ENCODE measurements around the gene ODF2L.
"Not testable (repeated sequence)": the region's sequence is repeated elsewhere in the genome, so short reads cannot be mapped to it uniquely, and the experiment has no call there.

The ODF2L gene

GRCh38 chr1:86375688-86376087, 20.4 kb downstream of the ODF2L start:
- ATAC-seq (replicated peaks) (no peak), DNase-seq (no peak)
- Mint-ChIP-seq H3K27ac (no peak overlapping the region), H3K4me3 (no peak overlapping the region), H3K9me3 (peaks cover 12 to 14% of the 10 kb centered on the region in 2 donors), H3K27me3 (no peaks in the 10 kb centered on the region), H3K36me3 (peaks cover 34 to 54% of the 10 kb centered on the region in 2 donors), H3K4me1 (no peaks in the 10 kb centered on the region)

GRCh38 chr1:86370601-86371022, 25.5 kb downstream of the ODF2L start:
- Mint-ChIP-seq H3K27ac (no peak overlapping the region), H3K4me1 (peaks cover 2 to 8% of the 10 kb centered on the region in 2 donors), H3K27me3 (no peaks in the 10 kb centered on the region), H3K4me3 (no peak overlapping the region), H3K36me3 (peaks cover 8 to 27% of the 10 kb centered on the region in 2 donors), H3K9me3 (no peaks in the 10 kb centered on the region)
- no peak for DNase-seq
- ATAC-seq (replicated peaks) = no peak

GRCh38 chr1:86365896-86366295, 30.2 kb downstream of the ODF2L start:
- peaks cover 11 to 13% of the 10 kb centered on the region in 2 donors for H3K36me3 Mint-ChIP-seq
- H3K27me3 Mint-ChIP-seq = no peaks in the 10 kb centered on the region
- H3K27ac Mint-ChIP-seq = no peak overlapping the region
- ATAC-seq (replicated peaks) (no peak), DNase-seq (no peak)
- peaks cover 2 to 8% of the 10 kb centered on the region in 2 donors for H3K4me1 Mint-ChIP-seq
- no peaks in the 10 kb centered on the region for H3K9me3 Mint-ChIP-seq
- H3K4me3 Mint-ChIP-seq = no peak overlapping the region

- Mint-ChIP-seq H3K27me3 (no peaks in the 10 kb centered on the region), H3K36me3 (peaks cover 13 to 20% of the 10 kb centered on the region in 2 donors), H3K4me3 (no peak overlapping the region), H3K9me3 (no peaks in the 10 kb centered on the region), H3K4me1 (peaks cover 2 to 8% of the 10 kb centered on the region in 2 donors), H3K27ac (no peak overlapping the region)
- DNase-seq = no peak
- no peak for ATAC-seq (replicated peaks)
These were observed 33.3 kb downstream of the ODF2L start for GRCh38 chr1:86362807-86363206.

GRCh38 chr1:86357796-86358195, 38.3 kb downstream of the ODF2L start:
- no peak overlapping the region for H3K27ac Mint-ChIP-seq
- H3K27me3 Mint-ChIP-seq = no peaks in the 10 kb centered on the region
- ATAC-seq (replicated peaks) (no peak), DNase-seq (no peak)
- H3K36me3 Mint-ChIP-seq = peaks cover 16 to 31% of the 10 kb centered on the region in 2 donors
- no peaks in the 10 kb centered on the region for H3K9me3 Mint-ChIP-seq
- no peak overlapping the region for H3K4me3 Mint-ChIP-seq
- no peaks in the 10 kb centered on the region for H3K4me1 Mint-ChIP-seq

GRCh38 chr1:86356247-86356646, 39.9 kb downstream of the ODF2L start:
- ATAC-seq (replicated peaks) (no peak), DNase-seq (no peak)
- peaks cover 18 to 33% of the 10 kb centered on the region in 2 donors for H3K36me3 Mint-ChIP-seq
- no peak overlapping the region for H3K4me3 Mint-ChIP-seq
- H3K27ac Mint-ChIP-seq = no peak overlapping the region
- no peaks in the 10 kb centered on the region for H3K4me1 Mint-ChIP-seq
- H3K27me3 Mint-ChIP-seq = no peaks in the 10 kb centered on the region
- H3K9me3 Mint-ChIP-seq = peaks cover 0 to 2% of the 10 kb centered on the region in 2 donors

- no peak overlapping the region for H3K4me3 Mint-ChIP-seq
- ATAC-seq (replicated peaks) (no peak), DNase-seq (no peak)
- H3K9me3 Mint-ChIP-seq = peaks cover 3 to 8% of the 10 kb centered on the region in 2 donors
- H3K27ac Mint-ChIP-seq = no peak overlapping the region
- H3K27me3 Mint-ChIP-seq = no peaks in the 10 kb centered on the region
- H3K4me1 Mint-ChIP-seq = no peaks in the 10 kb centered on the region
- H3K36me3 Mint-ChIP-seq = peaks cover 26 to 34% of the 10 kb centered on the region in 2 donors
These were observed 44.0 kb downstream of the ODF2L start for GRCh38 chr1:86352086-86352485.

- peaks cover 23 to 30% of the 10 kb centered on the region in 2 donors for H3K36me3 Mint-ChIP-seq
- H3K4me1 Mint-ChIP-seq; DNase-seq; H3K4me3 Mint-ChIP-seq; H3K9me3 Mint-ChIP-seq; H3K27ac Mint-ChIP-seq; H3K27me3 Mint-ChIP-seq; ATAC-seq (replicated peaks): not testable (repeated sequence)
These were observed 45.9 kb downstream of the ODF2L start for GRCh38 chr1:86350230-86350629.

GRCh38 chr1:86346388-86346787, 49.7 kb downstream of the ODF2L start:
- Mint-ChIP-seq H3K27ac (no peak overlapping the region), H3K4me1 (no peaks in the 10 kb centered on the region), H3K4me3 (no peak overlapping the region), H3K27me3 (no peaks in the 10 kb centered on the region), H3K9me3 (peaks cover 7 to 10% of the 10 kb centered on the region in 2 donors), H3K36me3 (peaks cover 14 to 16% of the 10 kb centered on the region in 2 donors)
- ATAC-seq (replicated peaks) (no peak), DNase-seq (no peak)

GRCh38 chr1:86345042-86345441, 51.1 kb downstream of the ODF2L start:
- Mint-ChIP-seq H3K27me3 (no peaks in the 10 kb centered on the region), H3K36me3 (peaks cover 3 to 7% of the 10 kb centered on the region in 2 donors), H3K27ac (no peak overlapping the region), H3K4me3 (no peak overlapping the region), H3K9me3 (peaks cover 4 to 5% of the 10 kb centered on the region in 2 donors), H3K4me1 (no peaks in the 10 kb centered on the region)
- no peak for ATAC-seq (replicated peaks)
- DNase-seq = no peak

GRCh38 chr1:86339906-86340305, 56.2 kb downstream of the ODF2L start:
- H3K9me3 Mint-ChIP-seq = peaks cover under 1 to 2% of the 10 kb centered on the region in 2 donors
- H3K4me1 Mint-ChIP-seq = peaks cover 0 to 1% of the 10 kb centered on the region in 2 donors
- H3K27me3 Mint-ChIP-seq = no peaks in the 10 kb centered on the region
- peaks cover under 1% of the 10 kb centered on the region in 2 donors for H3K36me3 Mint-ChIP-seq
- no peak overlapping the region for H3K4me3 Mint-ChIP-seq
- DNase-seq (no peak), ATAC-seq (replicated peaks) (no peak)
- H3K27ac Mint-ChIP-seq = no peak overlapping the region

- Mint-ChIP-seq H3K27ac (no peak overlapping the region), H3K27me3 (no peaks in the 10 kb centered on the region), H3K36me3 (no peaks in the 10 kb centered on the region), H3K4me3 (no peak overlapping the region), H3K9me3 (peaks cover 0 to 1% of the 10 kb centered on the region in 2 donors), H3K4me1 (peaks cover 0 to 1% of the 10 kb centered on the region in 2 donors)
- no peak for ATAC-seq (replicated peaks)
- no peak for DNase-seq
These were observed 56.9 kb downstream of the ODF2L start for GRCh38 chr1:86339014-86339812.

- no peak overlapping the region for H3K27ac Mint-ChIP-seq
- no peaks in the 10 kb centered on the region for H3K9me3 Mint-ChIP-seq
- peaks cover 0 to 2% of the 10 kb centered on the region in 2 donors for H3K27me3 Mint-ChIP-seq
- no peaks in the 10 kb centered on the region for H3K36me3 Mint-ChIP-seq
- DNase-seq (no peak), ATAC-seq (replicated peaks) (no peak)
- H3K4me3 Mint-ChIP-seq = no peak overlapping the region
- peaks cover 0 to 1% of the 10 kb centered on the region in 2 donors for H3K4me1 Mint-ChIP-seq
These were observed 60.2 kb downstream of the ODF2L start for GRCh38 chr1:86335916-86336315.

GRCh38 chr1:86325264-86325663, 70.9 kb downstream of the ODF2L start:
- no peaks in the 10 kb centered on the region for H3K4me1 Mint-ChIP-seq
- ATAC-seq (replicated peaks) = no peak
- no peak overlapping the region for H3K27ac Mint-ChIP-seq
- no peak overlapping the region for H3K4me3 Mint-ChIP-seq
- H3K36me3 Mint-ChIP-seq = no peaks in the 10 kb centered on the region
- H3K9me3 Mint-ChIP-seq = no peaks in the 10 kb centered on the region
- DNase-seq = no peak
- peaks cover 0 to 8% of the 10 kb centered on the region in 2 donors for H3K27me3 Mint-ChIP-seq

- peaks cover 0 to 4% of the 10 kb centered on the region in 2 donors for H3K27me3 Mint-ChIP-seq
- no peak for DNase-seq
- no peaks in the 10 kb centered on the region for H3K9me3 Mint-ChIP-seq
- H3K4me1 Mint-ChIP-seq = no peaks in the 10 kb centered on the region
- H3K36me3 Mint-ChIP-seq = no peaks in the 10 kb centered on the region
- no peak overlapping the region for H3K4me3 Mint-ChIP-seq
- no peak overlapping the region for H3K27ac Mint-ChIP-seq
- no peak for ATAC-seq (replicated peaks)
These were observed 71.8 kb downstream of the ODF2L start for GRCh38 chr1:86324130-86324822.

Data from stimulated activated naive B cell treated with anti-CD40 and anti-IgM and Interleukin-4, amounts not matched to agents 10 μg/mL and 1 μg/mL and 100 μg/mL, for 72 hours (primary cell).